K562 (cell line): ENCODE data around the gene SLX9. TPM values are rescaled to one million over a fixed set of nuclear protein-coding genes. Genes with fewer than 3 reads are reported as not detected.

Experiments used
- ATAC-seq: fragments of 200-7000 bp; cut with Tn5 transposase; 3 replicates; pipeline ENCODE4 v1.9.1; 2020; ENCODE audit warnings: moderate library complexity
- BruUV-seq: library from RNA; stranded (reverse); fragments of 400-500 nt; replicated peaks from 2 replicates; lab custom pipeline; 2021; lab: Mats Ljungman, UMichigan
- CTCF ChIA-PET: fragments of 300-600 bp; formaldehyde crosslinking; extraction: SDS; loops from one replicate; lab custom pipeline; 2021; ENCODE audit warnings: low intra/inter-chr PET ratio; lab: Yijun Ruan, JAX
- POLR2A ChIA-PET: fragments of 300-600, 350-650 bp; sonication (Branson Sonifier 250); formaldehyde crosslinking; extraction: SDS; loops from one replicate; lab custom pipeline; 2021; ENCODE audit warnings: antibody characterized with exemption, inconsistent platforms; lab: Yijun Ruan, JAX
- DNase-seq, 4 experiments: peaks; one replicate each; pipeline versions ENCODE4 v3.0.0 to v3.0.0-alpha.2; 2011 to 2018; ENCODE audit warnings: low spot score in 3 of 4, mixed read lengths in 3 of 4; ENCODE audit errors: extremely low read depth in 1 of 4
- FAIRE-seq: peaks from 2 replicates; lab custom pipeline; 2011; peaks lifted over from hg19 to GRCh38; lab: Jason Lieb, UNC
- H2AFZ ChIP-seq: 2 replicates; pipeline ENCODE4 v1.6.0; 2011; ENCODE audit warnings: low read depth, low read length, control low read depth, inconsistent platforms
- H3K27ac ChIP-seq: fragments of 200-600 bp; 3 replicates; pipeline ENCODE4 v1.8.0; 2011; ENCODE audit warnings: low read depth, mild to moderate bottlenecking, control low read depth, inconsistent platforms, low read length, moderate library complexity, mixed read lengths; ENCODE audit errors: extremely low read depth
- H3K27me3 ChIP-seq, 2 experiments: fragments of 300-600 bp in 1 of 2; 2 replicates in 1 of 2; 3 replicates in 1 of 2; pipeline versions ENCODE4 v1.6.0 to v1.8.0; 2011; ENCODE audit warnings: inconsistent platforms in 2 of 2, low read length in 2 of 2, mild to moderate bottlenecking in 1 of 2, mixed read lengths in 1 of 2, moderate library complexity in 1 of 2; ENCODE audit not compliant: control insufficient read depth in 2 of 2, insufficient read depth in 2 of 2
- H3K36me3 ChIP-seq: fragments of 300-600 bp; 3 replicates; pipeline ENCODE4 v1.8.0; 2011; ENCODE audit warnings: mild to moderate bottlenecking, low read length, inconsistent platforms; ENCODE audit not compliant: control insufficient read depth, insufficient read depth
- H3K4me1 ChIP-seq, 2 experiments: fragments of 200-600 bp in 1 of 2; replicated peaks in 1 of 2; 2 replicates in 1 of 2; 3 replicates in 1 of 2; pipeline versions ENCODE4 v1.5.1 to v1.8.0; 2011; ENCODE audit warnings: inconsistent platforms in 2 of 2, low read length in 2 of 2, mild to moderate bottlenecking in 1 of 2, mixed read lengths in 1 of 2, moderate library complexity in 1 of 2; ENCODE audit not compliant: control insufficient read depth in 2 of 2, insufficient read depth in 2 of 2
- H3K4me2 ChIP-seq: 2 replicates; pipeline ENCODE4 v1.6.1; 2011; ENCODE audit warnings: low read length, control low read depth, inconsistent platforms, mixed read lengths; ENCODE audit not compliant: insufficient read depth
- H3K4me3 ChIP-seq: fragments of 200-600 bp; sonication (generic), shearing (Covaris generic); 2 replicates; pipeline ENCODE4 v1.5.1; 2016; ENCODE audit warnings: control low read depth, inconsistent platforms
- H3K79me2 ChIP-seq: fragments of 200-600 bp; 3 replicates; pipeline ENCODE4 v1.8.0; 2011; ENCODE audit warnings: low read length, inconsistent platforms; ENCODE audit not compliant: control insufficient read depth, insufficient read depth
- H3K9ac ChIP-seq, 2 experiments: 2 replicates each; pipeline versions ENCODE4 v1.6.0 to v1.6.1; 2011; ENCODE audit warnings: low read depth in 2 of 2, low read length in 2 of 2, control low read depth in 1 of 2, inconsistent platforms in 1 of 2, mild to moderate bottlenecking in 1 of 2, mixed read lengths in 1 of 2; ENCODE audit not compliant: insufficient read depth in 1 of 2
- H3K9me1 ChIP-seq: one replicate; pipeline ENCODE4 v1.6.0; 2011; ENCODE audit warnings: inconsistent platforms, mild to moderate bottlenecking, low read length, moderate library complexity; ENCODE audit not compliant: control insufficient read depth, insufficient read depth
- H3K9me3 ChIP-seq: replicated peaks from 2 replicates; pipeline ENCODE4 v1.5.1; 2011; ENCODE audit warnings: low read depth, low read length, inconsistent platforms; ENCODE audit not compliant: control insufficient read depth, insufficient read depth
- H4K20me1 ChIP-seq: replicated peaks from 2 replicates; pipeline ENCODE4 v1.6.1; 2011; ENCODE audit warnings: low read length, inconsistent platforms, mixed read lengths; ENCODE audit not compliant: control insufficient read depth, insufficient read depth
- DDX20 ChIP-seq: fragments of 450-650 bp; IDR thresholded peaks from 2 replicates; pipeline ENCODE4 v1.6.1; 2016; ENCODE audit warnings: missing genetic modification characterization, low read depth, mild to moderate bottlenecking, missing compliant biosample characterization, moderate library complexity
- ETV6 ChIP-seq, 3 experiments: fragments of 150-350 bp in 1 of 3; sonication (generic) in 1 of 3; formaldehyde crosslinking in 1 of 3; IDR thresholded peaks; 2 replicates each; pipeline versions ENCODE4 v1.6.1 to v1.8.0; 2014 to 2022; ENCODE audit warnings: borderline replicate concordance in 2 of 3, low read depth in 2 of 3, antibody characterized with exemption in 1 of 3, low read length in 1 of 3, mild to moderate bottlenecking in 1 of 3, missing genetic modification reagents in 1 of 3
- PYGO2 ChIP-seq: fragments of 450-650 bp; IDR thresholded peaks from 2 replicates; pipeline ENCODE4 v1.6.1; 2016; ENCODE audit warnings: mild to moderate bottlenecking, missing genetic modification characterization, moderate library complexity, missing compliant biosample characterization
- ZNF717 ChIP-seq: fragments of 250-450 bp; sonication (Bioruptor Pico); IDR thresholded peaks from 2 replicates; pipeline ENCODE4 v1.5.0; 2021
- WGBS: fragments of 100-300 bp; shearing (Covaris generic); methylation state at CpG from one replicate; pipeline ENCODE4 v1.1.6; 2016; ENCODE audit warnings: low coverage, mixed read lengths; ENCODE audit not compliant: insufficient coverage; ENCODE audit errors: missing lambda C conversion rate; 5-methylcytosine and 5-hydroxymethylcytosine counted together
- in situ Hi-C: fragments of 300-500 bp; cut with MboI; formaldehyde crosslinking; loops from 4 replicates; pipeline ENCODE4 v1.15.0; 2018; ENCODE audit warnings: inconsistent platforms, mixed read lengths
- intact Hi-C: fragments of 100-400 bp; cut with micrococcal nuclease; formaldehyde crosslinking; loops from 2 replicates; pipeline ENCODE4 v1.14.2; 2022
- polyA plus RNA-seq, 8 experiments: library from polyadenylated mRNA; depleted of rRNA in 4 of 8; stranded (reverse) in 5 of 8; unstranded in 3 of 8; fragments of >200 nt; fragmentation: Nextera tagmentation in 2 of 8; fragmentation: Illumina TruSeq in 1 of 8; extraction: Ambion mirVana in 2 of 8; extraction: Trizol in 1 of 8; gene quantifications; 2 replicates each; pipeline versions ENCODE4 v1.2.1 to v1.2.3, GENCODE V29; 2011 to 2014; ENCODE audit warnings: inconsistent platforms in 1 of 8, missing spikeins in 1 of 8
- total RNA-seq, 7 experiments: library from RNA; depleted of rRNA in 6 of 7; stranded (reverse); fragments of >200 nt in 6 of 7; fragmentation: Illumina TruSeq in 2 of 7; extraction: Trizol in 2 of 7; gene quantifications; 2 replicates each; pipeline versions ENCODE4 v1.2.1 to v1.2.3, GENCODE V29; 2011 to 2021; ENCODE audit warnings: low replicate concordance in 1 of 7
- TF ChIP-seq, protein P1 (sequence below): fragments of 200-800 bp; sonication (Bioruptor generic); IDR thresholded peaks from 2 replicates; pipeline ENCODE4 v1.6.1; 2017; ENCODE audit warnings: missing genetic modification characterization, missing compliant biosample characterization
- TF ChIP-seq, protein P2 (sequence below): fragments of 250-450 bp; sonication (Bioruptor Pico); IDR thresholded peaks from 2 replicates; pipeline ENCODE4 v1.4.0; 2020; ENCODE audit warnings: mild to moderate bottlenecking, moderate library complexity
- TF ChIP-seq, protein P3 (sequence below): fragments of 250-450 bp; sonication (Bioruptor Pico); IDR thresholded peaks from 2 replicates; pipeline ENCODE4 v1.5.0; 2022; ENCODE audit warnings: mild to moderate bottlenecking

The SLX9 gene
- total and polyA plus RNA-seq, 9 of the 15 experiments (the other 6 are each of a cell fraction or from before 2014, with no cell fraction given): 1.2 to 75.5 (median 16.5) TPM

DNA sequence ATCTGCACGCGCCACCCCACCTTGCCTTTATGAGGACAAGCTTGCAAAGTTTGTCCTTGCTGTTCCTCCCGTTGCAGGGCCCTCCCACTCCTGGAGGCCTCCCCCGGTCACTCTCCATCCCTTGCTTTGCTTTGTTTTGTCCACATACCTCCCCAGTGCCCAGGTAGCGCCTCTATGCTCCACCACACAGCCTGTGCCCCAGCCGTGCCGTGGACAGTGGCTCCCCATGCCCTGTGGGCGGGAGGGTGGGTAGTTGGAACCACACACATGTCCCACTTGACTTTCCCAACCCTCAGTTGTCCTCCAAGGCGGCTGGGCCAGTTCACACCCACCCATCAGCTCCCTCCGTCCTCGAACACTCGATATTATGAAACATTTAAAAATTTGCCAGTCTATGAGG, 24.6 kb downstream of the SLX9 start:
- H3K4me1 ChIP-seq: peaks cover 5 to 35% of the 10 kb centered on the region in 2 experiments; a peak in 4 of 5 replicates
- H3K27ac ChIP-seq: no peak overlapping the region
- no peak for FAIRE-seq
- H3K4me2 ChIP-seq: no peak overlapping the region
- BruUV-seq: no TSS peak
- peaks cover 15% of the 10 kb centered on the region for H4K20me1 ChIP-seq
- TF ChIP-seq DDX20 (tag): no peak
- TF ChIP-seq, protein P1, sequence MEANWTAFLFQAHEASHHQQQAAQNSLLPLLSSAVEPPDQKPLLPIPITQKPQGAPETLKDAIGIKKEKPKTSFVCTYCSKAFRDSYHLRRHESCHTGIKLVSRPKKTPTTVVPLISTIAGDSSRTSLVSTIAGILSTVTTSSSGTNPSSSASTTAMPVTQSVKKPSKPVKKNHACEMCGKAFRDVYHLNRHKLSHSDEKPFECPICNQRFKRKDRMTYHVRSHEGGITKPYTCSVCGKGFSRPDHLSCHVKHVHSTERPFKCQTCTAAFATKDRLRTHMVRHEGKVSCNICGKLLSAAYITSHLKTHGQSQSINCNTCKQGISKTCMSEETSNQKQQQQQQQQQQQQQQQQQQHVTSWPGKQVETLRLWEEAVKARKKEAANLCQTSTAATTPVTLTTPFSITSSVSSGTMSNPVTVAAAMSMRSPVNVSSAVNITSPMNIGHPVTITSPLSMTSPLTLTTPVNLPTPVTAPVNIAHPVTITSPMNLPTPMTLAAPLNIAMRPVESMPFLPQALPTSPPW (CRISPR knock-in tag): no peak
- no peak for TF ChIP-seq ZNF717 (CRISPR knock-in tag)
- TF ChIP-seq, protein P2, sequence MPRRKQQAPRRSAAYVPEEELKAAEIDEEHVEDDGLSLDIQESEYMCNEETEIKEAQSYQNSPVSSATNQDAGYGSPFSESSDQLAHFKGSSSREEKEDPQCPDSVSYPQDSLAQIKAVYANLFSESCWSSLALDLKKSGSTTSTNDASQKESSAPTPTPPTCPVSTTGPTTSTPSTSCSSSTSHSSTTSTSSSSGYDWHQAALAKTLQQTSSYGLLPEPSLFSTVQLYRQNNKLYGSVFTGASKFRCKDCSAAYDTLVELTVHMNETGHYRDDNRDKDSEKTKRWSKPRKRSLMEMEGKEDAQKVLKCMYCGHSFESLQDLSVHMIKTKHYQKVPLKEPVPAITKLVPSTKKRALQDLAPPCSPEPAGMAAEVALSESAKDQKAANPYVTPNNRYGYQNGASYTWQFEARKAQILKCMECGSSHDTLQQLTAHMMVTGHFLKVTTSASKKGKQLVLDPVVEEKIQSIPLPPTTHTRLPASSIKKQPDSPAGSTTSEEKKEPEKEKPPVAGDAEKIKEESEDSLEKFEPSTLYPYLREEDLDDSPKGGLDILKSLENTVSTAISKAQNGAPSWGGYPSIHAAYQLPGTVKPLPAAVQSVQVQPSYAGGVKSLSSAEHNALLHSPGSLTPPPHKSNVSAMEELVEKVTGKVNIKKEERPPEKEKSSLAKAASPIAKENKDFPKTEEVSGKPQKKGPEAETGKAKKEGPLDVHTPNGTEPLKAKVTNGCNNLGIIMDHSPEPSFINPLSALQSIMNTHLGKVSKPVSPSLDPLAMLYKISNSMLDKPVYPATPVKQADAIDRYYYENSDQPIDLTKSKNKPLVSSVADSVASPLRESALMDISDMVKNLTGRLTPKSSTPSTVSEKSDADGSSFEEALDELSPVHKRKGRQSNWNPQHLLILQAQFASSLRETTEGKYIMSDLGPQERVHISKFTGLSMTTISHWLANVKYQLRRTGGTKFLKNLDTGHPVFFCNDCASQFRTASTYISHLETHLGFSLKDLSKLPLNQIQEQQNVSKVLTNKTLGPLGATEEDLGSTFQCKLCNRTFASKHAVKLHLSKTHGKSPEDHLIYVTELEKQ (CRISPR knock-in tag): no peak
- TF ChIP-seq ETV6 (IDR thresholded peaks at IDR 0.05; ENCODE audit: borderline replicate concordance in 1 of 2, low read depth in 2 of 2, low read length in 1 of 2): no peak
- TF ChIP-seq ETV6 (CRISPR knock-in tag; IDR thresholded peaks at IDR 0.05; ENCODE audit: borderline replicate concordance): no peak
- TF ChIP-seq PYGO2 (tag): no peak
- TF ChIP-seq, protein P3, sequence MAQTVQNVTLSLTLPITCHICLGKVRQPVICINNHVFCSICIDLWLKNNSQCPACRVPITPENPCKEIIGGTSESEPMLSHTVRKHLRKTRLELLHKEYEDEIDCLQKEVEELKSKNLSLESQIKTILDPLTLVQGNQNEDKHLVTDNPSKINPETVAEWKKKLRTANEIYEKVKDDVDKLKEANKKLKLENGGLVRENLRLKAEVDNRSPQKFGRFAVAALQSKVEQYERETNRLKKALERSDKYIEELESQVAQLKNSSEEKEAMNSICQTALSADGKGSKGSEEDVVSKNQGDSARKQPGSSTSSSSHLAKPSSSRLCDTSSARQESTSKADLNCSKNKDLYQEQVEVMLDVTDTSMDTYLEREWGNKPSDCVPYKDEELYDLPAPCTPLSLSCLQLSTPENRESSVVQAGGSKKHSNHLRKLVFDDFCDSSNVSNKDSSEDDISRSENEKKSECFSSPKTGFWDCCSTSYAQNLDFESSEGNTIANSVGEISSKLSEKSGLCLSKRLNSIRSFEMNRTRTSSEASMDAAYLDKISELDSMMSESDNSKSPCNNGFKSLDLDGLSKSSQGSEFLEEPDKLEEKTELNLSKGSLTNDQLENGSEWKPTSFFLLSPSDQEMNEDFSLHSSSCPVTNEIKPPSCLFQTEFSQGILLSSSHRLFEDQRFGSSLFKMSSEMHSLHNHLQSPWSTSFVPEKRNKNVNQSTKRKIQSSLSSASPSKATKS (CRISPR knock-in tag): no peak
- no peak overlapping the region for H2AFZ ChIP-seq
- H3K4me3 ChIP-seq: no peak overlapping the region
- H3K27me3 ChIP-seq: no peaks in the 10 kb centered on the region
- intact Hi-C loops (no loop called here), in situ Hi-C loops (loop anchor here (25.0 kb wide), 1 partner anchor 873 kb away; no protein-coding TSS in a partner anchor)
- no peak overlapping the region for H3K9ac ChIP-seq
- ChIA-PET CTCF (no interaction called here), POLR2A (interaction anchor here (0.9 to 1.4 kb wide), 4 partner anchors 12 to 32 kb away, joined by 3 to 6 read pairs (median 3); no protein-coding TSS in a partner anchor)
- H3K79me2 ChIP-seq: peaks cover 32% of the 10 kb centered on the region
- no peak for DNase-seq
- no peaks in the 10 kb centered on the region for H3K9me1 ChIP-seq
- no peaks in the 10 kb centered on the region for H3K9me3 ChIP-seq
- WGBS: 99% methylated on average over 11 of the region's 12 CpGs
- peaks cover 94% of the 10 kb centered on the region for H3K36me3 ChIP-seq
- ATAC-seq: no peak
